SW480 (cell line): ENCODE data around the gene UNC13B.

ENCODE experiments used
- DNase-seq: peaks from one replicate; pipeline ENCODE4 v3.0.0-alpha.2; 2016; ENCODE audit warnings: low spot score

The UNC13B gene

DNA sequence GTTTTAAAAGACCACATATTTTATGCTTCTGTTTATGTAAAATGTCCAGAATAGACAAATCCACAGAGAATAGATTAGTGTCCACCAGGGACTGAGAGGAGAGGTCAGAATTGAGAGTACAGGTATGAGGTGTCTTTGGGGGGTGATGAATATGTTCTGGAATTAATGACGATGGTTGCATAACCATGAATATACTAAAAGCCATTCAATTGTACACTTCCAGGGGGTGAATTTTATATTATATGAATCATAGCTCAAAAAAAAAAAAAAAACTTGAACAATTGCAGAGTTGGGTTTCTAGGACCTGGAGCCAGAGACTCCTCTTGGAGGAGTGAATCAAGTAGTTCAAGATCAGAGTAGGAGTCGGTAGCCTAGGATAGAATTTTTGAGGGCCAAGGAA, 270.3 kb downstream of the UNC13B start:
- DNase-seq: no peak

DNA sequence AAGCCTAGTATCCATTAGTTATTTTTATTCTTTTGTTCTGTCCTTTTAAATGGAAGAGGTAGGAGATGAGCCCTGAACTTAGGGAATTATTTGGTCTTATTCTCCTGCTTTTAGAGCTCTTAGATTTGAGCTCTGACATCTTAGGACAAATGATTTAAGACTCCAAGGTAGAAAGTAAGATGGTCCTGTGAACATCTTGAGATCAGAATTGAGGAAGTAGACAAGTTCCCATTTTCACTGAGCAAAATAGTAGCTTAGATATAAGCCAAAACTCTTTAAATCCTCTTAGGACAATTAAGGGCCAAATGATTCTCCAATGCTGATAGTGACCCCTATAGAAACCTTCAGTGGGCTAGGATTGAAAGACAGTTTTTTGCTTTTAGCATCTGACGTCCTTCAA, 275.1 kb downstream of the UNC13B start:
- no peak for DNase-seq

DNA sequence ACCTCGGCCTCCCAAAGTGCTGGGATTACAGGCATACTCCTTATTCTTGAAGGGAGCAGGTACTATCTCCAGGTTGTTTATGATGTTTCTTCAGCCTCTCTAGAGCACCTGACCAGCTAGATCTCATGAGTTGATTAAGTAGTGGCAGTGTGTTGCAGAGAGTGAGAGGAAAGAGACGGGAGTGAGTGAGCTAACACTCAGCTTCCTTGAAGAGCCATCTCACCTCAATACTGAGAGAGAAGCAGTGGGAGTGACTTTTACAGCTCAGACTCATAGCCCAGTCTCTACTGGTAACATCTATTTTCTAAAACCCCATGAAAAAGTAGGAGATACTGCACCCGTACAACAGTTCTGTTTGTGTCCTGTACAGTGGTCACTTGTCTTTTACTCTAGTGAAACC, 284.2 kb downstream of the UNC13B start:
- no peak for DNase-seq

DNA sequence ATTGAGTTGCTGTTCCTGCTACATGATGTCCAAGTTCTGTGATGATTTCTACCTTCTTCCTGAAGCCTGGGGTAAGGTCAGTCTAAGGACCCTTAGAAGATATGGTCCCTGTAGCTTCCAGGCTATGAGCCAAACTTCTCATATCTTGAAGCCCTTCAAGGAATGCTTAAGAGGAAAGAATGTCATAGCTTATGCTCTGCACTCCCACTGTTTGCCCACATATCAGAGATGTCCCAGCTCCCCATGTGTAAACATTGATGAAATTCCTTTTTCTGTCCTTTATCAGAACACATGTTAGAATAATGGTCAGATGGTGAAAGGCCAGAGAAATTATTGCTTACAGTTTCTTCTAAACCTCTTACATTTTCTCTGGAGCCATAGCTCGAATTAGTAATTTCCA, 286.7 kb downstream of the UNC13B start:
- no peak for DNase-seq

GRCh38 chr9:35452481-35452880, 290.7 kb downstream of the UNC13B start:
- no peak for DNase-seq

- DNase-seq: no peak
These were observed 292.0 kb downstream of the UNC13B start for GRCh38 chr9:35453786-35454185.
